Stimulated activated CD8-positive, alpha-beta memory T cell treated with anti-CD3 and anti-CD28 coated beads, Interleukin-4, amount 100 ng/mL, for 24 hours (primary cell): Measurements from ENCODE around the gene PWP2.
"Not testable (repeated sequence)": the region's sequence is repeated elsewhere in the genome, so short reads cannot be mapped to it uniquely, and the experiment has no call there.

Source experiments
- DNase-seq: peaks from one replicate; pipeline ENCODE4 v3.0.0-alpha.2; 2020; ENCODE audit warnings: low read depth

The PWP2 gene

GRCh38 chr21:44163167-44163653, 56.0 kb downstream of the PWP2 start:
- not testable (repeated sequence) for DNase-seq

- DNase-seq, result not testable (repeated sequence)
Observed at GRCh38 chr21:44165933-44166332, 58.7 kb downstream of the PWP2 start.

GRCh38 chr21:44167527-44167926, 60.3 kb downstream of the PWP2 start:
- not testable (repeated sequence) for DNase-seq

GRCh38 chr21:44170326-44170725, 63.1 kb downstream of the PWP2 start:
- DNase-seq, result not testable (repeated sequence)

GRCh38 chr21:44170863-44171262, 63.7 kb downstream of the PWP2 start:
- DNase-seq, result not testable (repeated sequence)

GRCh38 chr21:44171962-44172572, 64.9 kb downstream of the PWP2 start:
- DNase-seq, result not testable (repeated sequence)

- DNase-seq, result not testable (repeated sequence)
Observed at GRCh38 chr21:44172741-44173140, 65.5 kb downstream of the PWP2 start.

GRCh38 chr21:44175189-44175588, 68.0 kb downstream of the PWP2 start:
- not testable (repeated sequence) for DNase-seq

- DNase-seq, result not testable (repeated sequence)
Observed at GRCh38 chr21:44176127-44176526, 68.9 kb downstream of the PWP2 start.
